ENCODE data around the gene OMG. TPM values are rescaled to one million over a fixed set of nuclear protein-coding genes. Genes with fewer than 3 reads are reported as not detected.

The OMG gene
- total RNA-seq, 2 experiments from 2014 or later = 0.11 to 0.18 TPM

- intact Hi-C loops (cut with micrococcal nuclease) = no loop called here
- CTCF ChIA-PET = interaction anchor here (2.2 kb wide), 1 partner anchor 9 kb away, joined by 9 read pairs; no protein-coding TSS in a partner anchor
- H3K4me1 Mint-ChIP-seq (ENCODE audit: low read depth) = peaks cover 30% of the 10 kb centered on the region
- ATAC-seq = no peak
- H3K36me3 Mint-ChIP-seq (ENCODE audit: low read depth) = peaks cover 26% of the 10 kb centered on the region
- peak overlapping the region; percentile 75 for H3K4me3 Mint-ChIP-seq
- H3K9me3 Mint-ChIP-seq = no peaks in the 10 kb centered on the region
- peak; percentile 13 for DNase-seq
- no peak for TF ChIP-seq CTCF (IDR thresholded peaks at IDR 0.05)
- POLR2A ChIA-PET = interaction anchor here (0.6 to 5.5 kb wide), 5 partner anchors 11 to 456 kb away, joined by 3 to 114 read pairs (median 3); partner anchors contain the start of gene EVI2B
- H3K27me3 Mint-ChIP-seq = no peaks in the 10 kb centered on the region
- peak overlapping the region; percentile 92 for H3K27ac Mint-ChIP-seq
Measured at GRCh38 chr17:31320241-31320640, 23.2 kb upstream of the OMG start.

- Mint-ChIP-seq H3K4me3 (peak overlapping the region; percentile 75), H3K27ac (peak overlapping the region; percentile 92), H3K36me3 (ENCODE audit: low read depth) (peaks cover 32% of the 10 kb centered on the region), H3K4me1 (ENCODE audit: low read depth) (peaks cover 38% of the 10 kb centered on the region), H3K9me3 (peaks cover 2% of the 10 kb centered on the region), H3K27me3 (no peaks in the 10 kb centered on the region)
- DNase-seq = no peak
- CTCF ChIA-PET = interaction anchor here (0.6 to 2.2 kb wide), 4 partner anchors 8 to 102 kb away, joined by 3 to 9 read pairs (median 4); no protein-coding TSS in a partner anchor
- ATAC-seq = peak; percentile 10
- intact Hi-C loops (cut with micrococcal nuclease) = loop anchor here (5.0 kb wide), 1 partner anchor 173 kb away; no protein-coding TSS in a partner anchor
- no peak for TF ChIP-seq CTCF (IDR thresholded peaks at IDR 0.05)
- POLR2A ChIA-PET = interaction anchor here (1.0 to 5.5 kb wide), 3 partner anchors 10 to 540 kb away, joined by 3 to 114 read pairs (median 3); partner anchors contain the start of genes COPRS and EVI2B
Measured at GRCh38 chr17:31318851-31319661, 22.0 kb upstream of the OMG start.

- Mint-ChIP-seq H3K4me1 (ENCODE audit: low read depth) (peaks cover 34% of the 10 kb centered on the region), H3K9me3 (peaks cover 2% of the 10 kb centered on the region), H3K36me3 (ENCODE audit: low read depth) (peaks cover 31% of the 10 kb centered on the region), H3K4me3 (peak overlapping the region; percentile 75), H3K27ac (peak overlapping the region; percentile 92), H3K27me3 (no peaks in the 10 kb centered on the region)
- intact Hi-C loops (cut with micrococcal nuclease) = loop anchor here (5.0 kb wide), 1 partner anchor 174 kb away; no protein-coding TSS in a partner anchor
- POLR2A ChIA-PET = interaction anchor here (0.8 to 5.5 kb wide), 4 partner anchors 9 to 541 kb away, joined by 3 to 114 read pairs (median 3); partner anchors contain the start of genes COPRS and EVI2B
- TF ChIP-seq CTCF (IDR thresholded peaks at IDR 0.05) = no peak
- DNase-seq (peak; percentile 68), ATAC-seq (peak; percentile 19)
- CTCF ChIA-PET = interaction anchor here (0.6 to 2.2 kb wide), 4 partner anchors 7 to 102 kb away, joined by 3 to 9 read pairs (median 4); no protein-coding TSS in a partner anchor
Measured at GRCh38 chr17:31318298-31318801, 21.3 kb upstream of the OMG start.

- ChIA-PET POLR2A (no interaction called here), CTCF (no interaction called here)
- Mint-ChIP-seq H3K4me1 (ENCODE audit: low read depth) (peaks cover 29% of the 10 kb centered on the region), H3K27ac (peak overlapping the region; percentile 96), H3K36me3 (ENCODE audit: low read depth) (peaks cover 39% of the 10 kb centered on the region), H3K27me3 (no peaks in the 10 kb centered on the region), H3K4me3 (peak overlapping the region; percentile 90), H3K9me3 (peaks cover 2% of the 10 kb centered on the region)
- intact Hi-C loops (cut with micrococcal nuclease) = loop anchor here (5.0 kb wide), 1 partner anchor 178 kb away; no protein-coding TSS in a partner anchor
- ATAC-seq (no peak), DNase-seq (no peak)
- TF ChIP-seq CTCF (IDR thresholded peaks at IDR 0.05) = no peak
Measured at GRCh38 chr17:31314782-31315100, 17.7 kb upstream of the OMG start.
